Mesendoderm (in vitro differentiated cells): ENCODE data around the gene SYF2. TPM values are rescaled to one million over a fixed set of nuclear protein-coding genes. Genes with fewer than 3 reads are reported as not detected.
"Not testable (repeated sequence)": the region's sequence is repeated elsewhere in the genome, so short reads cannot be mapped to it uniquely, and the experiment has no call there.

ENCODE experiments used
- DNase-seq: peaks from one replicate; pipeline ENCODE4 v3.0.0; 2013
- H2AK5ac ChIP-seq: 2 replicates; pipeline ENCODE4 v1.6.1; 2013; ENCODE audit warnings: low read length, inconsistent platforms
- H2BK120ac ChIP-seq: 2 replicates; pipeline ENCODE4 v1.6.1; 2013; ENCODE audit warnings: low read depth, mild to moderate bottlenecking, low read length, moderate library complexity, mixed read lengths
- H2BK15ac ChIP-seq: replicated peaks from 2 replicates; pipeline ENCODE4 v1.6.1; 2013; ENCODE audit warnings: low read depth, mild to moderate bottlenecking, moderate library complexity
- H2BK5ac ChIP-seq: 2 replicates; pipeline ENCODE4 v1.6.1; 2013; ENCODE audit warnings: low read length, inconsistent platforms
- H3K18ac ChIP-seq: 2 replicates; pipeline ENCODE4 v1.6.1; 2013; ENCODE audit warnings: mild to moderate bottlenecking, low read length, mixed read lengths
- H3K23ac ChIP-seq: one replicate; pipeline ENCODE4 v1.6.1; 2013; ENCODE audit warnings: low read length
- H3K27ac ChIP-seq: 2 replicates; pipeline ENCODE4 v1.5.1; 2013; ENCODE audit warnings: low read depth, mild to moderate bottlenecking, inconsistent platforms, low read length, moderate library complexity
- H3K27me3 ChIP-seq: 2 replicates; pipeline ENCODE4 v1.6.1; 2013; ENCODE audit warnings: low read length, control low read depth, mild to moderate bottlenecking, inconsistent platforms; ENCODE audit not compliant: insufficient read depth, poor library complexity
- H3K36me3 ChIP-seq: 2 replicates; pipeline ENCODE4 v1.6.1; 2013; ENCODE audit warnings: low read length, inconsistent platforms; ENCODE audit not compliant: control insufficient read depth, insufficient read depth
- H3K4ac ChIP-seq: one replicate; pipeline ENCODE4 v1.6.1; 2013; ENCODE audit warnings: low read depth, mild to moderate bottlenecking, low read length, moderate library complexity
- H3K4me1 ChIP-seq: 2 replicates; pipeline ENCODE4 v1.6.1; 2013; ENCODE audit warnings: low read depth, low read length, inconsistent platforms; ENCODE audit not compliant: control insufficient read depth
- H3K4me2 ChIP-seq: 2 replicates; pipeline ENCODE4 v1.6.1; 2013; ENCODE audit warnings: low read length
- H3K4me3 ChIP-seq: 2 replicates; pipeline ENCODE4 v1.5.1; 2013; ENCODE audit warnings: mild to moderate bottlenecking, low read length
- H3K56ac ChIP-seq: one replicate; pipeline ENCODE4 v1.6.1; 2013; ENCODE audit warnings: low read length
- H3K79me1 ChIP-seq: 2 replicates; pipeline ENCODE4 v1.6.1; 2013; ENCODE audit warnings: low read length, inconsistent platforms
- H3K79me2 ChIP-seq: 2 replicates; pipeline ENCODE4 v1.6.1; 2013; ENCODE audit warnings: mild to moderate bottlenecking, low read length; ENCODE audit not compliant: control insufficient read depth, insufficient read depth
- H3K9ac ChIP-seq: 2 replicates; pipeline ENCODE4 v1.6.1; 2013; ENCODE audit warnings: low read length, inconsistent platforms
- H4K5ac ChIP-seq: one replicate; pipeline ENCODE4 v1.6.1; 2013; ENCODE audit warnings: low read length
- H4K8ac ChIP-seq: one replicate; pipeline ENCODE4 v1.6.1; 2013; ENCODE audit warnings: low read depth, mild to moderate bottlenecking, control low read depth, low read length, moderate library complexity
- WGBS: extraction: QIAGEN DNeasy Blood & Tissue Kit; methylation state at CpG from one replicate; pipeline ENCODE4 v1.1.7; 2013; ENCODE audit warnings: low lambda C conversion rate, missing lambda C conversion rate; ENCODE audit not compliant: insufficient coverage; ENCODE audit errors: extremely low coverage; 5-methylcytosine and 5-hydroxymethylcytosine counted together
- polyA plus RNA-seq, 2 experiments: library from polyadenylated mRNA; stranded (reverse); fragments of 200-250 nt; gene quantifications; one replicate each; pipeline ENCODE4 v1.2.3, GENCODE V29; 2013

SYF2 gene
- 66.8 TPM for polyA plus RNA-seq (2013, experiment 1 of 2)
- polyA plus RNA-seq (2013, experiment 2 of 2): 67.6 TPM

GRCh38 chr1:25232027-25232865 is at the start of gene SYF2:
TSS of gene SYF2 (minus strand) at chr1:25232502. CDS start at chr1:25232467, 35 bp downstream.
- Histone ChIP-seq H3K4me1 (peaks cover 2% of the 10 kb centered on the region), H3K23ac (no peak within 1 kb of the TSS), H2AK5ac (peak within 1 kb of the TSS; percentile 83), H3K36me3 (no peaks in the 10 kb centered on the region), H3K9ac (peak within 1 kb of the TSS; percentile 94), H4K5ac (peak within 1 kb of the TSS; percentile 86), H3K18ac (peak within 1 kb of the TSS; percentile 35), H3K56ac (peak within 1 kb of the TSS; percentile 96), H3K4me2 (peak within 1 kb of the TSS; percentile 99), H2BK5ac (peak within 1 kb of the TSS; percentile 78), H4K8ac (no peak within 1 kb of the TSS), H3K27ac (peak within 1 kb of the TSS; percentile 79), H2BK120ac (no peak within 1 kb of the TSS), H3K4ac (peak within 1 kb of the TSS; percentile 4), H2BK15ac (no peak within 1 kb of the TSS), H3K27me3 (no peaks in the 10 kb centered on the region), H3K79me1 (peaks cover 11% of the 10 kb centered on the region), H3K79me2 (peaks cover 9% of the 10 kb centered on the region), H3K4me3 (peak within 1 kb of the TSS; percentile 95)
- peak; percentile 98 for DNase-seq
- WGBS: no CpG with 5 or more reads among the region's 54 CpGs

GRCh38 chr1:25279693-25280111 is 47.4 kb upstream of the SYF2 start:
- no CpG with 5 or more reads among the region's 5 CpGs for WGBS
- H2BK5ac ChIP-seq, H3K9ac ChIP-seq, H3K79me2 ChIP-seq, H2AK5ac ChIP-seq, H3K23ac ChIP-seq, H3K4me1 ChIP-seq, H3K27me3 ChIP-seq, H3K56ac ChIP-seq, H2BK15ac ChIP-seq, H3K79me1 ChIP-seq, H4K8ac ChIP-seq, H3K27ac ChIP-seq, H4K5ac ChIP-seq, H3K4me2 ChIP-seq, H3K4me3 ChIP-seq, H2BK120ac ChIP-seq, H3K18ac ChIP-seq, DNase-seq, H3K36me3 ChIP-seq, H3K4ac ChIP-seq: not testable (repeated sequence)

GRCh38 chr1:25278790-25279189 is 46.5 kb upstream of the SYF2 start:
- not testable (repeated sequence) for H3K27ac ChIP-seq, H4K8ac ChIP-seq, H4K5ac ChIP-seq, H3K4me2 ChIP-seq, H3K79me2 ChIP-seq, H3K27me3 ChIP-seq, H3K18ac ChIP-seq, H2BK5ac ChIP-seq, H2BK15ac ChIP-seq, H2BK120ac ChIP-seq, H3K9ac ChIP-seq, H3K36me3 ChIP-seq, H3K79me1 ChIP-seq, H3K56ac ChIP-seq, H2AK5ac ChIP-seq, H3K4me1 ChIP-seq, H3K4ac ChIP-seq, H3K23ac ChIP-seq, H3K4me3 ChIP-seq
- WGBS: no CpG with 5 or more reads among the region's 8 CpGs
- DNase-seq: peak; percentile 10

- H3K9ac ChIP-seq, H3K18ac ChIP-seq, H3K4me3 ChIP-seq, H3K56ac ChIP-seq, H3K79me1 ChIP-seq, H3K4me2 ChIP-seq, H4K8ac ChIP-seq, DNase-seq, H2AK5ac ChIP-seq, H3K36me3 ChIP-seq, H3K23ac ChIP-seq, H2BK5ac ChIP-seq, H3K27me3 ChIP-seq, H3K27ac ChIP-seq, H2BK15ac ChIP-seq, H3K4ac ChIP-seq, H3K4me1 ChIP-seq, H3K79me2 ChIP-seq, H2BK120ac ChIP-seq, H4K5ac ChIP-seq: not testable (repeated sequence)
- no CpG with 5 or more reads among the region's 2 CpGs for WGBS
Observed at GRCh38 chr1:25278358-25278757, 46.1 kb upstream of the SYF2 start.

GRCh38 chr1:25277295-25277694 is 45.0 kb upstream of the SYF2 start:
- not testable (repeated sequence) for H4K8ac ChIP-seq, H3K4me3 ChIP-seq
- no CpG with 5 or more reads among the region's 1 CpG for WGBS

More at GRCh38 chr1:25277295-25277694, 45.0 kb upstream of the SYF2 start:
- H4K5ac ChIP-seq, H3K79me2 ChIP-seq, H3K27ac ChIP-seq, H2BK120ac ChIP-seq, H3K56ac ChIP-seq, H2BK5ac ChIP-seq, H3K23ac ChIP-seq, H3K79me1 ChIP-seq, H3K9ac ChIP-seq, H3K4ac ChIP-seq, H2BK15ac ChIP-seq, H3K4me1 ChIP-seq, H3K4me2 ChIP-seq, H2AK5ac ChIP-seq, H3K18ac ChIP-seq, H3K27me3 ChIP-seq, H3K36me3 ChIP-seq, DNase-seq: not testable (repeated sequence)
